ENCODE data around the gene HDAC10. TPM values are rescaled to one million over a fixed set of nuclear protein-coding genes. Genes with fewer than 3 reads are reported as not detected.

HDAC10 gene
- total RNA-seq, 1 donor from 2014 or later, result 5.4 TPM

DNA sequence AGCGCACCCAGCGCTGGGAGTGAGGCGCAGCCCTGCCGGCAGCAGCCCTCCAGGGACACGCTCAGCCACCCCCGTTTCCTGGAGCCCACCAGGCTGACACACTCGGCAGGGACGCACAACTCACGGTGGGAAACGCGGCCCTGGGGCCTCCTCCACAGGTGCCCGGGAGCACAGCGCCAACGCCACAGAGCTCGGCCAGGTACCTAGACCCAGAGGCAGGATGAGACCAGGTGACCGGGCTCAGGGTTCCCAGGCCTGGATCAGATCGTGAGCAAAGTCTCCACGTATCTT, 24.2 kb downstream of the HDAC10 start:
- Histone ChIP-seq H3K27me3 (no peaks in the 10 kb centered on the region), H3K4me1 (no peaks in the 10 kb centered on the region), H3K4me2 (no peak overlapping the region), H3K79me2 (ENCODE audit: low read depth) (no peaks in the 10 kb centered on the region), H3K27ac (no peak overlapping the region), H3K4me3 (no peak overlapping the region), H3K9me3 (ENCODE audit: low read depth) (no peaks in the 10 kb centered on the region), H3K36me3 (no peaks in the 10 kb centered on the region), H2AFZ (replicated peaks) (no peak overlapping the region), H3K9ac (no peak overlapping the region), H4K20me1 (ENCODE audit: low read depth) (peaks cover 5% of the 10 kb centered on the region), H3F3A (ENCODE audit: low read depth) (no peaks in the 10 kb centered on the region)
- DNase-seq (ENCODE audit: low spot score), result no peak
- Mint-ChIP-seq H3K4me3 (no peak overlapping the region), H3K27ac (no peak overlapping the region), H3K36me3 (peaks cover 11% of the 10 kb centered on the region), H3K4me1 (no peaks in the 10 kb centered on the region), H3K27me3 (ENCODE audit: insufficient read depth, low read depth) (peaks cover 13% of the 10 kb centered on the region), H3K9me3 (no peaks in the 10 kb centered on the region)
- TF ChIP-seq EZH2phosphoT487 (IDR thresholded peaks at IDR 0.05) (no peak), EZH2 (IDR thresholded peaks at IDR 0.05) (no peak)
- TF ChIP-seq, protein P1, sequence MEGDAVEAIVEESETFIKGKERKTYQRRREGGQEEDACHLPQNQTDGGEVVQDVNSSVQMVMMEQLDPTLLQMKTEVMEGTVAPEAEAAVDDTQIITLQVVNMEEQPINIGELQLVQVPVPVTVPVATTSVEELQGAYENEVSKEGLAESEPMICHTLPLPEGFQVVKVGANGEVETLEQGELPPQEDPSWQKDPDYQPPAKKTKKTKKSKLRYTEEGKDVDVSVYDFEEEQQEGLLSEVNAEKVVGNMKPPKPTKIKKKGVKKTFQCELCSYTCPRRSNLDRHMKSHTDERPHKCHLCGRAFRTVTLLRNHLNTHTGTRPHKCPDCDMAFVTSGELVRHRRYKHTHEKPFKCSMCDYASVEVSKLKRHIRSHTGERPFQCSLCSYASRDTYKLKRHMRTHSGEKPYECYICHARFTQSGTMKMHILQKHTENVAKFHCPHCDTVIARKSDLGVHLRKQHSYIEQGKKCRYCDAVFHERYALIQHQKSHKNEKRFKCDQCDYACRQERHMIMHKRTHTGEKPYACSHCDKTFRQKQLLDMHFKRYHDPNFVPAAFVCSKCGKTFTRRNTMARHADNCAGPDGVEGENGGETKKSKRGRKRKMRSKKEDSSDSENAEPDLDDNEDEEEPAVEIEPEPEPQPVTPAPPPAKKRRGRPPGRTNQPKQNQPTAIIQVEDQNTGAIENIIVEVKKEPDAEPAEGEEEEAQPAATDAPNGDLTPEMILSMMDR (IDR thresholded peaks at IDR 0.05), result no peak

DNA sequence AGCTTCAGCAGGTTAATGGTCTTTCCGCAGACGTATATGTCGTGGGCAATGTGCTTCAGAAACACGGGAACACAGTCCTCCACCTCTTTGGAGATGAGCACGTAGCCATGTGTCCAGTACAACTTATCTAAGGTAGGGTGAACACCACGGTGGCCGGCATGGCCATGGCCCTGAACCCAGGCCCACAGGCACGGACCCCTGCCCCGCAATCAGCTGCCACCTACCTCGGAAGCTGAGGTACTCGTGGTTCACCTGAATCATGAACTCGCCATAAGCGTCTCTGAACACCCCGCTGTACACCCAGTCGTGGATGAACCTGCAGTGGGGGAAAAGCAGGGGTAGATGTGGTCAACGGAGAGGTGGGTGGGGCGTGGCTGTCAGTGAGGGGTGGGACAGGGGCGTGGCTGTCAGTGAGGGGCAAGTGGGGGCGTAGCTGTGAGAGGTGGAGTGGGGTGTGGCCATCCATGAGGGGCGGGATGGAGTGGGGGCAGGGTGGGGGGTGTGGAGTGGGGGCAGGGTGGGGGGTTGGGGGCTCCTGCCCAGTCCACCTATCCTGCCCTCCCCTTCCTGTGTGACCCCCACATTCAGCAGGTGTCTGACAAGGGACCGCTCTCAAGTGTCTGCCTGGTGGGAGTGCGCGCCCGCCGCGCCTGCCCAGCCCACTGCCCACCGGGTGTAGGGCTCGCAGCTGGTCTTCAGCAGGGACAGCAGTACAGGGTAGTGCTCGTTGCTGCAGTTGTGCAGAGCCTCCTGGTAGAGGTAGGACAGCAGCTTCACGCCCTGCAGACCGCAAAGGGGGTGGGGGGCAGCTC, 24.8 kb downstream of the HDAC10 start:
- Histone ChIP-seq H3K27me3 (no peaks in the 10 kb centered on the region), H3K4me3 (no peak overlapping the region), H3K79me2 (ENCODE audit: low read depth) (no peaks in the 10 kb centered on the region), H3K27ac (no peak overlapping the region), H3K9me3 (ENCODE audit: low read depth) (no peaks in the 10 kb centered on the region), H2AFZ (replicated peaks) (no peak overlapping the region), H4K20me1 (ENCODE audit: low read depth) (peaks cover 5% of the 10 kb centered on the region), H3K9ac (no peak overlapping the region), H3K4me2 (no peak overlapping the region), H3K4me1 (no peaks in the 10 kb centered on the region), H3K36me3 (no peaks in the 10 kb centered on the region), H3F3A (ENCODE audit: low read depth) (no peaks in the 10 kb centered on the region)
- Mint-ChIP-seq H3K27me3 (ENCODE audit: insufficient read depth, low read depth) (peaks cover 13% of the 10 kb centered on the region), H3K4me1 (no peaks in the 10 kb centered on the region), H3K4me3 (no peak overlapping the region), H3K9me3 (no peaks in the 10 kb centered on the region), H3K27ac (no peak overlapping the region), H3K36me3 (peaks cover 11% of the 10 kb centered on the region)
- no peak for DNase-seq (ENCODE audit: low spot score)
- no peak for TF ChIP-seq EZH2phosphoT487 (IDR thresholded peaks at IDR 0.05)
- TF ChIP-seq, protein P1 (IDR thresholded peaks at IDR 0.05), result no peak
- TF ChIP-seq EZH2 (IDR thresholded peaks at IDR 0.05), result no peak

DNA sequence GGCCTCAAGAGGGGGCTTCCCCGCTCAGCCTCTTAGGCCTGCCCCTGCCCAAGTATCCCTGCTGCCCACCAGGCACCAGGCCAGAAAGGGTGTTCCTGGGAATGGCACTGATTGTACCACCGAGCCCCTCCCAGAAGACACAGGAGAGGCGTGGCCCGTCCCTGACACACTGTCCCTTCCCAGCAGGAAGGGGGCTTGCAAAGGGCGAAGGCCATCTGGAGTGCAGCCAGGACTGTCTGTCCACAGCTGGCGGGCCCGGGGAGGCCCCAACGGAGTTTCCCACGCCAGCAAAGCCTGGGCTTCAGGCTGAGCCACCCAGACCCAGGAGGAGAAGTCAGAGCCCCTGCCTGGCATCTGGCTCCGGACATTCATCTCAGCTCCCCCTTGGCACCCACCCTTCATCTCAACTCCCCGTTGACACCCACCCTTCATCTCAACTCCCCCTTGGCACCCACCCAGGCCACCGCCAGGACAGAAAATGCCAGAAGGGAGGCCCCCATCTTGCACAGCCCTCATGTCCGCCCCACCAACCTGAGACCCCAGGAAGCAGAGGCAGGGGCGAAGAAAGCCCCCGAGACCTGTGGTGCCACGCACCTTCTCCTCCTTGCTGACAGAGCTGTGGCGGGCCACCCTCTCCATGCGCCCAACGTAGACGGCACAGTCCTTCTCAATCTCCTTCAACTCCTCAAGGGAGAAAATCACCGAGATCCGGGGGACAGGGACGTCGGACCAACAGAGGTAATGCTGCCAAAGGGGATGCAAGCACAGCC, 25.7 kb downstream of the HDAC10 start:
- no peaks in the 10 kb centered on the region for H3K27me3 ChIP-seq
- no peaks in the 10 kb centered on the region for H3K79me2 ChIP-seq (ENCODE audit: low read depth)
- H3K9ac ChIP-seq, result no peak overlapping the region
- no peaks in the 10 kb centered on the region for H3K36me3 ChIP-seq
- H3K4me1 Mint-ChIP-seq, result no peaks in the 10 kb centered on the region
- no peaks in the 10 kb centered on the region for H3K9me3 ChIP-seq (ENCODE audit: low read depth)
- no peaks in the 10 kb centered on the region for H3K9me3 Mint-ChIP-seq
- no peaks in the 10 kb centered on the region for H3F3A ChIP-seq (ENCODE audit: low read depth)
- no peak overlapping the region for H3K27ac Mint-ChIP-seq
- no peak overlapping the region for H2AFZ ChIP-seq (replicated peaks)
- no peak for DNase-seq (ENCODE audit: low spot score)
- H3K27me3 Mint-ChIP-seq (ENCODE audit: insufficient read depth, low read depth), result peaks cover 13% of the 10 kb centered on the region
- no peak overlapping the region for H3K27ac ChIP-seq
- H3K4me3 ChIP-seq, result no peak overlapping the region
- H3K4me1 ChIP-seq, result no peaks in the 10 kb centered on the region
- peaks cover 5% of the 10 kb centered on the region for H4K20me1 ChIP-seq (ENCODE audit: low read depth)
- TF ChIP-seq, protein P1 (IDR thresholded peaks at IDR 0.05), result no peak
- TF ChIP-seq EZH2phosphoT487 (IDR thresholded peaks at IDR 0.05), result no peak
- no peak for TF ChIP-seq EZH2 (IDR thresholded peaks at IDR 0.05)
- H3K36me3 Mint-ChIP-seq, result peaks cover 11% of the 10 kb centered on the region
- no peak overlapping the region for H3K4me2 ChIP-seq
- H3K4me3 Mint-ChIP-seq, result peak overlapping the region; percentile 43

Measured in neural progenitor cell (in vitro differentiated cells).